RWPE1 (cell line): ENCODE data around the gene FAM184B.

ENCODE experiments used
- CTCF ChIA-PET: fragments of 350-600 bp; sonication (Branson Sonifier 250); formaldehyde crosslinking; extraction: SDS; loops from one replicate; lab custom pipeline; 2021; lab: Yijun Ruan, JAX
- POLR2A ChIA-PET: fragments of 400-600 bp; formaldehyde crosslinking; extraction: SDS; loops from one replicate; lab custom pipeline; 2020; ENCODE audit warnings: antibody characterized with exemption; ENCODE audit not compliant: low non-redundant PET; lab: Yijun Ruan, JAX
- DNase-seq: peaks from one replicate; pipeline ENCODE4 v3.0.0; 2012; ENCODE audit warnings: low spot score
- H3K27ac ChIP-seq: fragments of 450-650 bp; 2 replicates; pipeline ENCODE4 v1.5.1; 2017
- TF ChIP-seq, protein P1 (sequence below): fragments of 450-650 bp; conservative IDR thresholded peaks from 2 replicates; pipeline ENCODE4 v1.5.1; 2017; ENCODE audit warnings: low read depth, mild to moderate bottlenecking

The FAM184B gene

DNA sequence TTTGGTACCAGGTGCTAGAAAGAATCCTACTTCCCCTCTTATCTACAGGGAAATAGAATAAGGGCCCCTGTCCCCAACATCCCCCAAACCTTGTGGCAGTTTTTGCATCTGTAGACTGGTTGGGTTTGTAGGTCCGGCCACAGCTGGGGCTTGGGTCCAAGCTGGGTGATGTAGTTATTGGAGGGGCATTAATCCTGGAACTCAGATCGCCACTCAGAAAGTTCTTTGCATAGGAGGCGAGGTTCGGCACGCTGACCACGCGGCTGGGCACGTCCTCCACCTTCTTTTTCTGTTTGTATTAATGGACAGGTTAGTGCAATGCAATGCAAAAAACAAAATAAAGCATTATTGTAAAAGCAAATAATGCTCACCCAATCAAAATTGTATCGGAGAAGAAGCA, 147.8 kb downstream of the FAM184B start:
- no peak for DNase-seq
- POLR2A ChIA-PET, result no interaction called here
- H3K27ac ChIP-seq, result no peak overlapping the region
- TF ChIP-seq, protein P1, sequence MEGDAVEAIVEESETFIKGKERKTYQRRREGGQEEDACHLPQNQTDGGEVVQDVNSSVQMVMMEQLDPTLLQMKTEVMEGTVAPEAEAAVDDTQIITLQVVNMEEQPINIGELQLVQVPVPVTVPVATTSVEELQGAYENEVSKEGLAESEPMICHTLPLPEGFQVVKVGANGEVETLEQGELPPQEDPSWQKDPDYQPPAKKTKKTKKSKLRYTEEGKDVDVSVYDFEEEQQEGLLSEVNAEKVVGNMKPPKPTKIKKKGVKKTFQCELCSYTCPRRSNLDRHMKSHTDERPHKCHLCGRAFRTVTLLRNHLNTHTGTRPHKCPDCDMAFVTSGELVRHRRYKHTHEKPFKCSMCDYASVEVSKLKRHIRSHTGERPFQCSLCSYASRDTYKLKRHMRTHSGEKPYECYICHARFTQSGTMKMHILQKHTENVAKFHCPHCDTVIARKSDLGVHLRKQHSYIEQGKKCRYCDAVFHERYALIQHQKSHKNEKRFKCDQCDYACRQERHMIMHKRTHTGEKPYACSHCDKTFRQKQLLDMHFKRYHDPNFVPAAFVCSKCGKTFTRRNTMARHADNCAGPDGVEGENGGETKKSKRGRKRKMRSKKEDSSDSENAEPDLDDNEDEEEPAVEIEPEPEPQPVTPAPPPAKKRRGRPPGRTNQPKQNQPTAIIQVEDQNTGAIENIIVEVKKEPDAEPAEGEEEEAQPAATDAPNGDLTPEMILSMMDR, result no peak
- CTCF ChIA-PET, result no interaction called here

DNA sequence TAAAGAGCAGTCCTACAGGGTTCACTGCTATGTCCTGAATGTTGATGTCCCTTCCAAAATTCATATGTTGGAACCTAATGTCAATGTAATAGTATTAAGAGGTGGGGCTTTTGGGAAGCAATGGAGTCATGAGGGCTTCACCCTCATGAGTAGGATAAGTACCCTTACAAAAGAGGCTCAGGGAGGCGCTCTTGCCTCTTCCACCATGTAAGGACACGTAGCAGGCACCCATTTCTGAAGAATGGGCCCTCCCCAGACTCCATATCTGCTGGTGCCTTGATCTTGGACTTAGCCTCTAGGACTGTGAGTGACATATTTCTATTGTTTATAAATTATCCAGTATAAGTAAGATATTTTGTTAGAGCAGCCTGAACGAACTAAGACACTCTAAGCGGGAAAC, 151.2 kb downstream of the FAM184B start:
- TF ChIP-seq, protein P1, result no peak
- POLR2A ChIA-PET, result no interaction called here
- H3K27ac ChIP-seq, result no peak overlapping the region
- no peak for DNase-seq
- CTCF ChIA-PET, result no interaction called here

DNA sequence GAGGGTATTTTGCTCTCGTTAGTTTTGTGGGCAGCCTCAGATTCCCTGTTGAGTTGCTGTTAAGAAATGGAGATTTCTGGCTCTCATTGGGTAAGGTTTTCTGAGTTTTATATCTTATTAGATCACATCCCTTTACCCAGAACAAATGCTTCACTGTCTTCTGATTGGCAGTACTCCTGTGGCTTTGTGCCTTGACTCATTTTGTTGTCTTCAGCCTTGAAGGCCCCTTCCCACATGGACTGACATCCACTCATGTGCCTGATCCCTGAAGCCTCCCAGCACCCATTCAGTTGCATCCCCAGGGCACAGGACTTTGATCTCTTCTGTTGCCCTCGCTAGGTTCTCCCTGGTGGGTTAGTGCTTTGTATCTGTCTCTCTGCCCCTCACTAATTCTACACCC, 156.6 kb downstream of the FAM184B start:
- no peak for DNase-seq
- POLR2A ChIA-PET, result no interaction called here
- TF ChIP-seq, protein P1, result no peak
- no peak overlapping the region for H3K27ac ChIP-seq
- CTCF ChIA-PET, result no interaction called here

DNA sequence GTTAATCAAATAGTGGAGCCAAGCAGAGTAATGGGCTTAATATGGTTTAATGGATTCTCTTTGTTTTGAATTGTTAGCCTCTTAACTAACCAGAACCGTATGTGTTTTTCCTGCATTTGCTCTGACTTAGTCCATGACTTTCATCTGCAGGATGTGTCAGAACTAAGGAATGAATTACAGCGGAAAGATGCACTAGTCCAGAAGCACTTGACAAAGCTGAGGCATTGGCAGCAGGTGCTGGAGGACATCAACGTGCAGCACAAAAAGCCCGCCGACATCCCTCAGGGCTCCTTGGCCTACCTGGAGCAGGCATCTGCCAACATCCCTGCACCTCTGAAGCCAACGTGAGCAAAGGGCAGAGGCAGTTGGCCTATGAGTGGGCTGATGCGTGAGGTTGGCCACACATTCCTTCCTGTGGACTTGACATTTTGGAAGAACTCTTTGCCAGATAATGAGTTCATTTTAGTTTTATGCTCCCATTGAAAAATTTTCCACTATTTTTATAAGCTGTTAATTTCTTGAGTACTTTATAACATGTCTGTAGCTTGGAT, 157.9 kb downstream of the FAM184B start:
- TF ChIP-seq, protein P1, result no peak
- POLR2A ChIA-PET, result no interaction called here
- H3K27ac ChIP-seq, result no peak overlapping the region
- CTCF ChIA-PET, result no interaction called here
- DNase-seq, result no peak

DNA sequence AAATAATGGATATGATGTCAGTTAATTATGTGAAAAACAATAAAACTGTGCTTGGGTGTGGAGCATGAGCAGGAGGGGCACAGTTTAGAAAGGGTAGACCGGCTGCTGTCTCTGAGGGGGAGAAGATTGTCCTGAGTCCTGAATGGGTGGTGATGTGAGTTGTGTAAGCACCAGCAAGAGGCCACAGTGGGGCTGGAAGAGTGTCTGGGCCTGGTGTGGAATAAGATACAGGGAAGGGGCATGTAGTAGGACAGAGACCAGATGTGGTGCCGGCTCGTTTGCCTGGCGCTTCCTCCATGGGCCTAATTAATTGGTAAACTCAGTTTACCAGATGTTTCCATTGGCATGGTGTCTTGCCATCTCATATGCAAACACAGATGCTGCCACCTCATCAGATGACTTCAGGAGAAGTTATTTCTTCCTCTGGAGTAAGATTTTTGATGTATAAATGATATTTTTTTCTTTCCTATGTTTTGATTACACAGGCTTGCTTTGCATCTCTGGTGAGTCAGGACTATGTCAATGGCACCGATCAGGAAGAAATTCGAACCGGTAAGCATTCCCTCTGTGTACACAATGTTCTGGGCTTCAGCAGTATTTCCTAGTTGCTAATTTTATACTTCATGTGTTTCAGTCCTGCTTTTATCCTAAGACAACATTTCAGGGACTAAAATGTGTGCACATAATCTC, 161.9 kb downstream of the FAM184B start:
- POLR2A ChIA-PET, result no interaction called here
- no peak overlapping the region for H3K27ac ChIP-seq
- CTCF ChIA-PET, result no interaction called here

DNA sequence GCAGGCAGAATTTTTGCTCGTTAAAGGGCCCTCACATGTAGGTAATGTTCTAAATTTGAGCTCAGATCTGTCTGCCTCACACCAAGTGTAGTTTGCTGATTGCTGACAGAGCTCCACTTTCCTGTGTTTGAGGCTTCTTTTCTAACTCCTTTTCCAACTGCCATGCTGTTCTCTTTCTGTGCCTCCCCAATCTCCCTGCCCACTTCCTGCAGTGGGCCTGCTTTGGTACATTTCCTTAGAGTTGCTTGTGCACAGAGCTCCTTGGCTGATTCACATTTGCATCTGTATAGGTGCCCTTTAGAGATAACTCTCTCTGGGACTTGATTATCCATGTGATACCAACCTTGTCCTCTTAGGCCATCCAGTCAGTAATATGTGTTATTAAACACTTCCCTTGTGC, 162.5 kb downstream of the FAM184B start:
- POLR2A ChIA-PET, result no interaction called here
- CTCF ChIA-PET, result no interaction called here
- TF ChIP-seq, protein P1, result no peak
- H3K27ac ChIP-seq, result no peak overlapping the region
- no peak for DNase-seq

More for the DNA sequence above, 161.9 kb downstream of the FAM184B start:
- DNase-seq, result no peak
- TF ChIP-seq, protein P1, result no peak
